ENCODE measurements around the gene IL1RN.

The IL1RN gene

GRCh38 chr2:113157897-113158753 is 30.7 kb downstream of the IL1RN start:
- no peak for DNase-seq

GRCh38 chr2:113158884-113159553 is 31.6 kb downstream of the IL1RN start:
- no peak for DNase-seq

GRCh38 chr2:113160248-113160647 is 32.9 kb downstream of the IL1RN start:
- DNase-seq = no peak

- no peak for DNase-seq
Measured at GRCh38 chr2:113160962-113161361, 33.6 kb downstream of the IL1RN start.

- DNase-seq = no peak
Measured at GRCh38 chr2:113162173-113162572, 34.8 kb downstream of the IL1RN start.

GRCh38 chr2:113162869-113163268 is 35.5 kb downstream of the IL1RN start:
- no peak for DNase-seq

- DNase-seq = no peak
Measured at GRCh38 chr2:113164215-113164929, 37.0 kb downstream of the IL1RN start.

GRCh38 chr2:113164930-113165585 is 37.7 kb downstream of the IL1RN start:
- no peak for DNase-seq

- DNase-seq = no peak
Measured at GRCh38 chr2:113166187-113166645, 38.8 kb downstream of the IL1RN start.

GRCh38 chr2:113167115-113167932 is 39.9 kb downstream of the IL1RN start:
- DNase-seq = no peak

GRCh38 chr2:113167962-113168340 is 40.6 kb downstream of the IL1RN start:
- DNase-seq = no peak

- DNase-seq = no peak
Measured at GRCh38 chr2:113169002-113169530, 41.7 kb downstream of the IL1RN start.

GRCh38 chr2:113169586-113169985 is 42.2 kb downstream of the IL1RN start:
- DNase-seq = no peak

- DNase-seq = no peak
Measured at GRCh38 chr2:113171334-113172075, 44.1 kb downstream of the IL1RN start.

GRCh38 chr2:113172721-113173541 is 45.5 kb downstream of the IL1RN start:
- DNase-seq = no peak

GRCh38 chr2:113173542-113174375 is 46.4 kb downstream of the IL1RN start, which contains the start of gene PSD4:
Gene PSD4 (plus strand): TSS chr2:113173971. CDS start chr2:113182457, 8,486 bp downstream.
- no peak for DNase-seq

GRCh38 chr2:113174376-113174750 is 47.0 kb downstream of the IL1RN start:
- DNase-seq = no peak

GRCh38 chr2:113175042-113175628 is 47.7 kb downstream of the IL1RN start:
- DNase-seq = no peak
